Lung microvascular endothelial cell (primary cell): Measurements from ENCODE around the gene OR14K1. TPM values are rescaled to one million over a fixed set of nuclear protein-coding genes. Genes with fewer than 3 reads are reported as not detected.
"Not testable (repeated sequence)": the region's sequence is repeated elsewhere in the genome, so short reads cannot be mapped to it uniquely, and the experiment has no call there.

Experiments used
- DNase-seq, 2 donors: peaks; one replicate each; pipeline versions ENCODE4 v3.0.0 to v3.0.0-alpha.2; 2010; ENCODE audit warnings: low read depth in 2 of 2
- total RNA-seq: library from RNA; depleted of rRNA; stranded (reverse); fragments of >200 nt; gene quantifications from 2 replicates; pipeline ENCODE4 v1.2.1, GENCODE V29; 2014

The OR14K1 gene, protein sequence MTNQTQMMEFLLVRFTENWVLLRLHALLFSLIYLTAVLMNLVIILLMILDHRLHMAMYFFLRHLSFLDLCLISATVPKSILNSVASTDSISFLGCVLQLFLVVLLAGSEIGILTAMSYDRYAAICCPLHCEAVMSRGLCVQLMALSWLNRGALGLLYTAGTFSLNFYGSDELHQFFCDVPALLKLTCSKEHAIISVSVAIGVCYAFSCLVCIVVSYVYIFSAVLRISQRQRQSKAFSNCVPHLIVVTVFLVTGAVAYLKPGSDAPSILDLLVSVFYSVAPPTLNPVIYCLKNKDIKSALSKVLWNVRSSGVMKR
- total RNA-seq = not detected in 2 replicates

DNA sequence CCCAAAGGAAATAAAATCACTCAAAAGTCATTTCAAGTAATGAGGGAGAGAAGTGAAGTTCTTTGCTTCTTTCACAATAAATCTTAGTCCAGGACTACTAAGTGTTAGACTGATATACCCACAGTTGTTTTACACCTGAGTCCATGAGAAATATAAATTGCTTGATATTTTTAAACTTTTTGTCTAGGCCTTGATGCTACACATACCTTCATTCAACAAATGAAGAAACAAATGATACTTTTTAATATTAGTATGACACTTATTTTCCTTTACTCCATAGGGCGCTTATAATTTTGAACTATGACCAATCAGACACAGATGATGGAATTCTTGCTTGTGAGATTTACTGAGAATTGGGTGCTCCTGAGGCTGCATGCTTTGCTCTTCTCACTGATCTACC, at the start of gene OR14K1:
Gene OR14K1 (plus strand): TSS at position 301 of the 400 bp plus-strand sequence. CDS start 0 bp downstream, at position 301.
- no peak for DNase-seq

DNA sequence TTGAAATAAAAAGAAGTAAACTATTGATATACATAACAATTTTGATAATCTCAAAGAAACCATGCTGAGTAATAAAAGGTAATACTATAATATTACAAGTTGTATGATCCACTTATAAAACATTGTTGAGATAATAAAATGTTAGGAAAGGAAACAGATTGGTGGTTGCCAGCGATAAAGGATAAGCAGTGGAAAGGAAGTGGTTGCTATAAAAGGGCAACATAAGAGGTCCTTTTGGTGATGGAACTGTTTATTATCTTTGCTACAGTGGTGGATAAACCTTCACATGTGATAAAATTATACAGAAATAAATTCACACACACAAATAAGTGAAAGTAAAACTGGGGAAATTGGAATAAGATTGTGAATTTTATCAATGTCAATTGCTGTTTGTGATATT, 37.1 kb upstream of the OR14K1 start:
- DNase-seq = no peak

DNA sequence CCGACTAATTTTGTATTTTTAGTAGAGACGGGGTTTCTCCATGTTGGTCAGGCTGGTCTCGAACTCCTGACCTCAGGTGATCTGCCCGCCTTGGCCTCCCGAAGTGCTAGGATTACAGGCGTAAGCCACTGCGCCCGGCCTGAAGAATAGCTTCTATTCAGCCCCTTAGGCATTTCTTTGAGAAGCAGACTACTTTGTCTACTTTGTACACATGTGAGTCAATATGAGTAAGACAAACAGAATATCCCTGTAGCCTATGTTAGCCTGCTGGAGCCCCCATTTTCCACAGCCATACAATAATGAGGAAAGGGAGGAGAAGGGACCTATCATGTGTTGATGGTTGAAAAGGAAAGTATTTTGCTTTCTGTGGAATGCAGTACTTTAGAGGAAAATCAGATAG, 27.7 kb upstream of the OR14K1 start:
- DNase-seq = not testable (repeated sequence)

DNA sequence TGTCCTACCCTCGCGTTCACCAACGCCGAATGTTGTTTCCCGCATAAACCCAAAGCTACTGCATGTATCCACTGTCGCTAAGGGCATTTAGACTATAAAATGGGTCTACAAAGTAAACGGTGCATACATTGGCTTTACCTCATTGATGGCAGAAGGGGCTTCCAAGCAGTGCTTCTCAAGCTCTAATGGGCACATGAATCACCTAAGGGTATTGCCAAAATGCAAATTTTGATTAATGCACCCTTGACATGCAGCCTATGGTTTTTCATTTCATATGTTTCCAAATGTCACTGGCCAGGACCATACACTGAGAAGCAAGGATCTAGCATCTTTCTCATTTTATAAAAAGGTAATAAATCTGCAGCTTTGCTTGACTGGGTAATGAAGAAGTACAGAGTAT, 24.7 kb upstream of the OR14K1 start:
- DNase-seq = no peak

DNA sequence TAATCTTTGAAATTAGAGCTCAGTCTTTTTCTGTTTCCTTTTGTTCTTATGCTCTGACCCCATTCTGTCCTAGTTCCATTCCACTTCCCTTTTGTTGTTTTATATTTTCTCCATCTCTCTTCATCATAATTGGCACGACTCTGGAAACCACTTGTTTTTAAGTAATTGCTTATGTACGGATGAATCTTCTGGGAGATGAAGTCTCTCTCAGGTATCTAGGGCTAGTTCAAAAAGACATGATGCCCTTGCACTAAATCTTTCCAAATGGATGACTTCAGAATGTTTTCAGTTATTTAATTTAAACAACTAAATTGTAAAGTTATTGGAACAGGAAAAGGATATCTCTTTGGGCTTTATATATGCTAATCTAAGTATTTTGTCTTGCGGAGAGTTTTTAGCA, 21.9 kb upstream of the OR14K1 start, which contains the start of gene OR6F1:
Gene OR6F1 (minus strand): TSS at position 101 of the 400 bp plus-strand sequence. CDS start 3,891 bp downstream, outside the sequence.
- no peak for DNase-seq

DNA sequence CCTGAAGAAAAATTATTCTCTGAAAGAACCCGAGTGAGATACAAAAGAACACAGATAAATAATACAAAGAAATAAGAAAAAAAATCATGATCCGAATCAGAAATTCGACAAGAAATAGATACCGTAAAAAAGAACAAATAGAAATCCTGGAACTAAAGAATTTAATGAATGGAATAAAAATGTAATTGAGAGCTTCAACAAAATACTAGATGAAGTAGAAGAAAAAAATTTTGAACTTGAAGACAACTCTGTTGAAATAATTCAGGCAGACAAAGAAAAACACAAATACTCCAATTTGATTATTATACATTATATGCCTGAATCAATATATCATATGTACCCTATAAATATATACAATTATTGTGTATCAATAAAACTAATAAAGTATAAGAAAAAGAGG, 17.2 kb upstream of the OR14K1 start:
- DNase-seq = no peak

DNA sequence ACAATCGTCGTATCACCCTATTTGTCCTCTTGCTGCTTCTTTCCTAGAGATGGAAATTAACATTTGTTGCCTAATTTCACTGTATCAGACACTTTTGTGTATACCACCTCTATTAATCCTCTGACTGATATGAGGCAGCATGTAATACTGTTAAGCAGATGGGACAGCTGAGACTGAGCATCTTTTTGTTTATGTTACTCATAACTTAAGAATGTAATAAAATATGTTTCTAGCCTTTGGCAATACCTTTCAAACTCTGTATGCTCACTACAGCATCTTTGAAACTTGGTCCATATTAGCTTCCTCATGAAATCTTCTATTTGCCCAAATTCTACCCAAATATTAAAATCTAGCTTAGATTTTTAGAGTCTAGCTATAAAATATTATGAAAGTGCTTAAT, 2.3 kb downstream of the OR14K1 start:
- no peak for DNase-seq

DNA sequence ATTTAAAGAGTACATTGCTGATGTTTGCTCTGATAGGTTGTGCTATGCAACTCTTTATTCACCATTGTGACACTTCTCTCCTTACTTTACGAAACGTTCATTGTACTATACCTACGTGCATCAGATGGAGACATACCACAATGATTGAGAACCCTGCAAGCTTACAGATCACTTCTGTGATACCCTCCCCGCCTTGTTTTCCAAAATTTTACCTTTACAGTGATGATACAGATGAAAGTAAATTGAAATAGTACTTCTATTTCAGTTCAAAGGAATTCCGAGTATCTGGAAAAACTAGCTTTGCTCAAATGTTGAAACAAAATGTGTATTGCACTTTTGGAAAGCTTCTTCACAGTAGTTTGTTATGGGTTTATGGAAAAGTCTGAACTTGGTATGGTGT, 3.3 kb downstream of the OR14K1 start:
- no peak for DNase-seq

DNA sequence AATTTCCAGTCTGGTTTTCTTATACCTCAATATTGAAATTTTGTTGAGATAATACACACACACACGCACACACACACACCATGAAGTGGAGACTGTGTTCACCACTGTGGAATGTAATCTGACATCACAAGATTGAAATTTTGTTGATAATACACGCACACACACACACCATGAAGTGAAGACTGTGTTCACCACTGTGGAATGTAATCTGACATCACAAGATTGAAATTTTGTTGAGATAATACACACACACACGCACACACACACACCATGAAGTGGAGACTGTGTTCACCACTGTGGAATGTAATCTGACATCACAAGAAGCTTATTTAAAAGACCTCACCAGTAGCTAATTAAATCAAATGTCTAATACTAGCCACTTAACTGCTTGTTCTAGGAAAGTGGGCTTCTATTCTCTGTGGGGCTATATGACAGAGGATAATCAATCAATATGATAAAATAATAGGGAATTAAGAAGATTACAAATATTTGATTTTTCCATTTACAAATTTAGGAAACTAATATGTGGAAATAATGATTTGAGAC, 3.9 kb downstream of the OR14K1 start:
- DNase-seq = not testable (repeated sequence)

DNA sequence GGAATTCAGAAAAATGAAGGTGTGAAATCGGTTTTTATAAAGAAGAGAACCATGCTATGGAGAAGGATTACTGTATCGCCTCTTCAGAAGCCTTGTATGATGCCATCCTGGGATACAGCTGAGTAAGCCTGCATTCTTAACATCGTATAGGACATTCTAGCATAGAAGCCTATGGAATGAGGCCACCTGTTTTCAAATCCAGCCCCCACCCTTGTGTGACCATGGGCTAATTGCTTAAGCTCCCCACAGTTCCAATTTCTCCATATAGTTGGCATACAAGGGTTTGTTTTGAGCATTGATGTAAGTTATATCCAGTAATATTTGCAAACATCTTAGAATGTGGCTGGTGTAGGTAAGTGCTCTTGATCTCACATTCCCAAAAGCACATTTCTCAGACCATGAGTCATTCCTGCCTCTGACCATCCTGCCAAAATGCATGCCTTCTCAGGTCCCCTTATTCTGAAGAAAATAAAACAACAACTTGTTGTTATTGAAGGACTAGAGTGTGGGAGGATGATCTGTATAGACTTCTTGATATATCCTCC, 8.0 kb downstream of the OR14K1 start:
- no peak for DNase-seq

DNA sequence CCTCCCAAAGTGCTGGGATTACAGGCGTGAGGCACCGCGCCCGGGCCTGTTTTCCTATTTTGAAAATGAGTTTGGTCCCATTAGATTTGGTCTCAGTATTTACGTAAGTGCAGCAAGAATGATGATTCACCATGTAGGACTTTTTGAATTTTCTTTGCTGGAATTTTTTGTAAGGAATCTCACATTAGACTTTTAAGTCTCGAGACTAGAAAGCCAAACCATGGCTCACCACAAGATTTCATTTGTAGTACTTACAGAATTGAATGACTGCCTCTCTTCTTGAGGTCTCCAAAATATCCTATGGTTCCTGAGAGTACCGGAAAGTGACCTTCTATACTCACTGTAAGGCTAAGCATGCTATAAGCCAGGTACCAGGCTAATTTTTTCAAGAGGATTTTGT, 9.2 kb downstream of the OR14K1 start:
- no peak for DNase-seq

DNA sequence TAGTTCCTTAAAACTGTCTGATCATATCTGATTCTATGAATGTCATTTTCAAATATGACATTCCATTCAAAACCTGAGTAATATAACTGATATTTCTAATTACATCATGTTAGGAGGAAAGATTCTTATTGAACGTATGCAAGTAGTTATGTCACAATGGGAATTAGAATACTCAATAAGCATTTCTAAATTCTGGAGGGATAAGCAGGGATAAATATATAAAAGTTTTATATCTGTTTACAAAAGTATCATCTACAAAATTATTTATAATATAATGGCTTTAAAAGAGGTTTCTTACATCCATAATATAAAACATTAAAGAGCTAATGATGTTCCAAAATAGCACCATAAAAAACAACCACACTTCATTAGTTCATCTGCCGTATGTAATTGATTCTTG, 9.6 kb downstream of the OR14K1 start, which contains the start of gene OR14A2:
Gene OR14A2 (minus strand): TSS at position 101 of the 400 bp plus-strand sequence.
- no peak for DNase-seq

DNA sequence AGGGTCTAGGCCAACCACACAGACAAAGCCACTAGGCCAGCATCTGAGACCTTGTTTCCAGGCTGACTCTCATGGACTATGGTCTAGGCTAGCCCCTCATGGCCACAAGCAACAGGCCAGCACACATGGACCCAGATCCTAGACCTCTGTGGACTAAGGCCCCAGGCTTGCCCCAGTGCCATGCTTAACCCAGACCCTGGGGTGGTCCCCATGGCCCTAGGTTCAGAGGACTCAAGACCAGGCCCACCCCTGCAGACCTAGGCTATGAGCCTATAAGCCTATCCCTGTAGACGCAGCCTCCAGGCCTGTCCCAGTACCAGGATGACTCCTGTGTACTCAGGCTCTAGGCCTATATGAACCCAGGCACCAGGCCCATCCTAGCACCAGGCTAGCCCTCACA, 11.5 kb downstream of the OR14K1 start:
- DNase-seq = no peak

DNA sequence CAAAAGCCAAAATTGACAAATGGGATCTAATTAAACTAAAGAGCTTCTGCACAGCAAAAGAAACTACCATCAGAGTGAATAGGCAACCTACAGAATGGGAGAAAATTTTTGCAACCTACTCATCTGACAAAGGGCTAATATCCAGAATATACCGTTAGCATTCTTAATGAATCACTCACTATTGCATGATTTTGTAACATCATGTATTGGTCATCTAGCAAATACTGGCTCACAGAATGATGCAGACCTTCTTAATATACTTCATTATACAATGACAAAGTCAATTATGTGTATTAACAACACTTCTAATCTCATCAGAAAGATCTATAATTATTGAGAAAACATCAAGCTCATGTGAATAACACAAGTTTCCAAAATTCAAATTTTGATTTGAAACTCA, 15.9 kb downstream of the OR14K1 start:
- DNase-seq = not testable (repeated sequence)

DNA sequence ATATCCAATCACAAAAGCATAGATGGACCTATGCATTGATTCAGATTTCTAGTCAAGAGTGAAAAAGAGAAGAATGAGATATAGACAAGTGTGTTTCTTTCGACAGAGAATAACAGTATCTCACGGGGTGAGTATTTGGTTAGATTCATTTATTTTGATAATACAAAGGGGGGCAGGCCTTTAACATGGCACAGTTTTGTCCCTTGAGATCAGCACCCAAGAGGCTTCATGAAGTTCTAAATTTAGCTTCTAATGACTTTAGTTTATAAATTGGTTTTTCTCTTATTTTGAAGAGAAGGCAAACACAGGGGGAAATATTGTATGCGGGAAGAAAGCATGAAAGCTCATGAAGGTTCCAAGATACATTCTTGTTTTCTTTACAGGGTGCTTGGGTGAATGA, 22.0 kb downstream of the OR14K1 start, which contains the start of gene OR1C1:
Gene OR1C1 (minus strand): TSS at position 101 of the 400 bp plus-strand sequence. CDS start 2,150 bp downstream, outside the sequence.
- no peak for DNase-seq

DNA sequence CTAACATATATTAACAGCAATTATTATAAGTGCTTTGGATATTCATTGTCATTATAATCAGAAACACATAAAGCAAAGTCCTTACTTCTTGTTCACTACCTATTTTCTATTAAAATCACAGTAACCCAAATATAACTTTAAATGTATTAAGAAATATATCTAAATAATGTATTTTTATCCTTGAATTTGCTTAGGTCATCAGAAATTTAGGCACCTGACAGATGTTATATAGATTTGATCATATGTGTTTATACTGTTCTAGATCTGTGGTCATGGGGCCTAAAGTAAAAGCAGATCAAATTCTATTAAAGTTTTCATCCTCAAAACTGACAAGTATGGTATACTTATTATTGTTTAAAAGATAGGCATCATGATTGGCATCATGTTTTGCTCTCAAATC, 31.2 kb downstream of the OR14K1 start:
- DNase-seq = no peak

Other genes with a start within 250 kb of the OR14K1 start
- not detected in 2 replicates for gene OR2C3, start 202.2 kb upstream of the OR14K1 start, total RNA-seq
- gene GCSAML, start 189.5 kb upstream of the OR14K1 start, total RNA-seq = not detected in 2 replicates
- gene OR2G2, start 150.3 kb upstream of the OR14K1 start, total RNA-seq = not detected in 2 replicates
- gene OR2G3, start 133.0 kb upstream of the OR14K1 start, total RNA-seq = not detected in 2 replicates
- gene OR13G1, start 58.9 kb upstream of the OR14K1 start, total RNA-seq = not detected in 2 replicates
- gene OR6F1, start 22.0 kb upstream of the OR14K1 start, total RNA-seq = not detected in 2 replicates
- not detected in 2 replicates for gene OR14A2, start 9.5 kb downstream of the OR14K1 start, total RNA-seq
- not detected in 2 replicates for gene OR1C1, start 21.9 kb downstream of the OR14K1 start, total RNA-seq
- gene OR14A16, start 85.5 kb downstream of the OR14K1 start, total RNA-seq = not detected in 2 replicates
- not detected in 2 replicates for gene OR11L1, start 103.3 kb downstream of the OR14K1 start, total RNA-seq
- under 0.01 and 0.22 TPM in 2 replicates for gene TRIM58, start 118.6 kb downstream of the OR14K1 start, total RNA-seq
- gene OR2W3, start 157.0 kb downstream of the OR14K1 start, total RNA-seq = not detected in 2 replicates
- not detected in 2 replicates for gene OR2T8, start 181.6 kb downstream of the OR14K1 start, total RNA-seq
- gene OR2AJ1, start 186.3 kb downstream of the OR14K1 start, total RNA-seq = not detected in 2 replicates
- gene OR2L8, start 210.2 kb downstream of the OR14K1 start, total RNA-seq = not detected in 2 replicates
- not detected in 2 replicates for gene OR2AK2, start 226.6 kb downstream of the OR14K1 start, total RNA-seq